OCI-LY3 (cell line): ENCODE results near the gene MYO15B.

Source experiments
- EZH2phosphoT487 ChIP-seq: fragments of 200-600 bp; shearing (Covaris generic); IDR thresholded peaks from 2 replicates; pipeline ENCODE4 v1.6.1; 2018; ENCODE audit warnings: antibody characterized with exemption, mixed run types, low read depth
- TF ChIP-seq, protein P1 (sequence below): fragments of 200-600, 300-600 bp; sonication (generic); IDR thresholded peaks from 2 replicates; pipeline ENCODE4 v1.5.1; 2014; ENCODE audit warnings: antibody characterized with exemption, low read length, low read depth

DNA sequence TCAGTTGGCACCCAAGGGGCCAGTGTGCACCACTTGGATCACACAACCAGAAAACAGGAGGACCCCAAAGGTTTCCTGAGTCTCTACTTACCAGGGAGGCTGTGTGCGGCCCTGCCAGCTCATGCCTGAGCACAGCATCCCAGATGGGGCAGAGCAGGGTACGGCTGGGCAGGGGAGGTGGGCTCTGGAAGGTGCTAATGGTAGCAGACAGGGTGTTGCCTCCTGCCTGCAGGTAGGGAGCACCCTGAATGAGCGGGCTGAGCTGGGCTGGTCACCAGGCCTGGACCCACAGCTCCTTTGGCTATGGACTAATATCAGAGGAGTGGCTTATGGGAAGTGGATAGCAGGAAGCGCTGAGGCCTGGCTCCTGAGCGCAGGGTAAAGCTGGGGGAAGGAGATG, 64.7 kb downstream of the MYO15B start:
- TF ChIP-seq, protein P1, sequence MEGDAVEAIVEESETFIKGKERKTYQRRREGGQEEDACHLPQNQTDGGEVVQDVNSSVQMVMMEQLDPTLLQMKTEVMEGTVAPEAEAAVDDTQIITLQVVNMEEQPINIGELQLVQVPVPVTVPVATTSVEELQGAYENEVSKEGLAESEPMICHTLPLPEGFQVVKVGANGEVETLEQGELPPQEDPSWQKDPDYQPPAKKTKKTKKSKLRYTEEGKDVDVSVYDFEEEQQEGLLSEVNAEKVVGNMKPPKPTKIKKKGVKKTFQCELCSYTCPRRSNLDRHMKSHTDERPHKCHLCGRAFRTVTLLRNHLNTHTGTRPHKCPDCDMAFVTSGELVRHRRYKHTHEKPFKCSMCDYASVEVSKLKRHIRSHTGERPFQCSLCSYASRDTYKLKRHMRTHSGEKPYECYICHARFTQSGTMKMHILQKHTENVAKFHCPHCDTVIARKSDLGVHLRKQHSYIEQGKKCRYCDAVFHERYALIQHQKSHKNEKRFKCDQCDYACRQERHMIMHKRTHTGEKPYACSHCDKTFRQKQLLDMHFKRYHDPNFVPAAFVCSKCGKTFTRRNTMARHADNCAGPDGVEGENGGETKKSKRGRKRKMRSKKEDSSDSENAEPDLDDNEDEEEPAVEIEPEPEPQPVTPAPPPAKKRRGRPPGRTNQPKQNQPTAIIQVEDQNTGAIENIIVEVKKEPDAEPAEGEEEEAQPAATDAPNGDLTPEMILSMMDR, result no peak
- no peak for TF ChIP-seq EZH2phosphoT487
